Ectodermal cell (in vitro differentiated cells): ENCODE data around the gene PSEN2.

ENCODE experiments used
- H3K27ac ChIP-seq: 2 replicates; pipeline ENCODE4 v1.7.0; 2013; ENCODE audit warnings: mild to moderate bottlenecking, low read depth, low read length; ENCODE audit not compliant: insufficient read depth, poor library complexity, severe bottlenecking
- H3K27me3 ChIP-seq: 2 replicates; pipeline ENCODE4 v1.7.0; 2013; ENCODE audit warnings: mild to moderate bottlenecking, low read length; ENCODE audit not compliant: insufficient read depth, control insufficient read depth, poor library complexity, severe bottlenecking
- H3K36me3 ChIP-seq: one replicate; pipeline ENCODE4 v1.7.0; 2013; ENCODE audit warnings: low read length; ENCODE audit not compliant: control insufficient read depth, insufficient read depth
- H3K4me1 ChIP-seq: one replicate; pipeline ENCODE4 v1.7.0; 2013; ENCODE audit warnings: low read length; ENCODE audit not compliant: control insufficient read depth, insufficient read depth
- H3K4me3 ChIP-seq: 2 replicates; pipeline ENCODE4 v1.7.0; 2013; ENCODE audit warnings: low read depth, low read length, control low read depth; ENCODE audit not compliant: insufficient read depth
- H3K9me3 ChIP-seq: 2 replicates; pipeline ENCODE4 v1.7.0; 2013; ENCODE audit warnings: mild to moderate bottlenecking, low read length, moderate library complexity; ENCODE audit not compliant: control insufficient read depth
- WGBS, 2 experiments: methylation state at CpG; one replicate each; pipeline ENCODE4 v1.1.7; 2013; ENCODE audit warnings: missing lambda C conversion rate in 2 of 2; 5-methylcytosine and 5-hydroxymethylcytosine counted together

PSEN2 gene

GRCh38 chr1:226884966-226885820, 14.8 kb downstream of the PSEN2 start:
- Histone ChIP-seq H3K4me1 (no peaks in the 10 kb centered on the region), H3K36me3 (no peaks in the 10 kb centered on the region), H3K9me3 (no peaks in the 10 kb centered on the region), H3K27ac (no peak overlapping the region), H3K4me3 (no peak overlapping the region), H3K27me3 (no peaks in the 10 kb centered on the region)
- WGBS, 2 experiments, result 86 to 94% methylated on average over 19 to 20 of the region's 20 CpGs

GRCh38 chr1:226886122-226886901, 15.9 kb downstream of the PSEN2 start:
- Histone ChIP-seq H3K36me3 (no peaks in the 10 kb centered on the region), H3K9me3 (no peaks in the 10 kb centered on the region)
- WGBS, 2 experiments, result 79 to 81% methylated on average over 8 to 9 of the region's 9 CpGs

GRCh38 chr1:226887006-226887405, 16.6 kb downstream of the PSEN2 start:
- H3K27ac ChIP-seq, result no peak overlapping the region
- H3K4me1 ChIP-seq, result no peaks in the 10 kb centered on the region
- no peak overlapping the region for H3K4me3 ChIP-seq
- WGBS, 2 experiments, result 94 to 95% methylated on average over 6 of the region's 6 CpGs
- no peaks in the 10 kb centered on the region for H3K27me3 ChIP-seq
- H3K9me3 ChIP-seq, result no peaks in the 10 kb centered on the region
- H3K36me3 ChIP-seq, result no peaks in the 10 kb centered on the region

More at GRCh38 chr1:226886122-226886901, 15.9 kb downstream of the PSEN2 start:
- H3K27me3 ChIP-seq, result no peaks in the 10 kb centered on the region
- no peaks in the 10 kb centered on the region for H3K4me1 ChIP-seq
- H3K4me3 ChIP-seq, result no peak overlapping the region
- H3K27ac ChIP-seq, result no peak overlapping the region

GRCh38 chr1:226888021-226888420, 17.6 kb downstream of the PSEN2 start:
- Histone ChIP-seq H3K9me3 (no peaks in the 10 kb centered on the region), H3K4me3 (no peak overlapping the region), H3K4me1 (no peaks in the 10 kb centered on the region), H3K36me3 (no peaks in the 10 kb centered on the region), H3K27me3 (no peaks in the 10 kb centered on the region), H3K27ac (no peak overlapping the region)
- 95 to 97% methylated on average over 8 of the region's 8 CpGs for WGBS, 2 experiments

GRCh38 chr1:226888816-226889215, 18.4 kb downstream of the PSEN2 start:
- 94 to 95% methylated on average over 8 of the region's 8 CpGs for WGBS, 2 experiments
- no peaks in the 10 kb centered on the region for H3K9me3 ChIP-seq
- H3K36me3 ChIP-seq, result no peaks in the 10 kb centered on the region
- H3K27ac ChIP-seq, result no peak overlapping the region
- H3K4me3 ChIP-seq, result no peak overlapping the region
- no peaks in the 10 kb centered on the region for H3K4me1 ChIP-seq
- H3K27me3 ChIP-seq, result no peaks in the 10 kb centered on the region

GRCh38 chr1:226889616-226890330, 19.4 kb downstream of the PSEN2 start:
- Histone ChIP-seq H3K27me3 (no peaks in the 10 kb centered on the region), H3K27ac (no peak overlapping the region), H3K4me3 (no peak overlapping the region), H3K9me3 (no peaks in the 10 kb centered on the region), H3K36me3 (no peaks in the 10 kb centered on the region), H3K4me1 (no peaks in the 10 kb centered on the region)
- WGBS, 2 experiments, result 94 to 96% methylated on average over 12 of the region's 12 CpGs

- 88% methylated on average over 22 of the region's 22 CpGs for WGBS, 2 experiments
- Histone ChIP-seq H3K27ac (no peak overlapping the region), H3K4me1 (no peaks in the 10 kb centered on the region), H3K9me3 (no peaks in the 10 kb centered on the region), H3K4me3 (no peak overlapping the region), H3K27me3 (no peaks in the 10 kb centered on the region), H3K36me3 (no peaks in the 10 kb centered on the region)
These were observed 20.1 kb downstream of the PSEN2 start for GRCh38 chr1:226890331-226891108.

GRCh38 chr1:226891346-226891745, 20.9 kb downstream of the PSEN2 start:
- Histone ChIP-seq H3K36me3 (no peaks in the 10 kb centered on the region), H3K27ac (no peak overlapping the region), H3K9me3 (no peaks in the 10 kb centered on the region), H3K27me3 (no peaks in the 10 kb centered on the region), H3K4me3 (no peak overlapping the region), H3K4me1 (no peaks in the 10 kb centered on the region)
- WGBS, 2 experiments, result 93 to 97% methylated on average over 11 of the region's 11 CpGs

- no peaks in the 10 kb centered on the region for H3K9me3 ChIP-seq
- no peak overlapping the region for H3K4me3 ChIP-seq
- 96 to 97% methylated on average over 17 of the region's 17 CpGs for WGBS, 2 experiments
- no peaks in the 10 kb centered on the region for H3K27me3 ChIP-seq
- no peaks in the 10 kb centered on the region for H3K4me1 ChIP-seq
- H3K27ac ChIP-seq, result no peak overlapping the region
- no peaks in the 10 kb centered on the region for H3K36me3 ChIP-seq
These were observed 21.6 kb downstream of the PSEN2 start for GRCh38 chr1:226891846-226892523.
